Transverse colon (tissue), 4 donors: ENCODE results near the gene WNT2B. TPM values are rescaled to one million over a fixed set of nuclear protein-coding genes. Genes with fewer than 3 reads are reported as not detected.

ENCODE experiments used
- DNase-seq: peaks from one replicate; pipeline ENCODE4 v3.0.0-alpha.2; 2019
- H3K27ac ChIP-seq, 4 donors: fragments of 200-600 bp; sonication (generic); 2 replicates each; pipeline ENCODE4 v1.5.1; 2016 to 2018; ENCODE audit warnings: inconsistent platforms in 4 of 4
- H3K27me3 ChIP-seq: fragments of 200-600 bp; sonication (generic); 2 replicates; pipeline ENCODE4 v1.5.1; 2017; ENCODE audit warnings: inconsistent platforms
- H3K36me3 ChIP-seq, 4 donors: fragments of 200-600 bp; sonication (generic); 2 replicates each; pipeline ENCODE4 v1.5.1; 2017 to 2019; ENCODE audit warnings: inconsistent platforms in 4 of 4
- H3K4me1 ChIP-seq, 4 donors: fragments of 200-600 bp; sonication (generic); 2 replicates each; pipeline ENCODE4 v1.5.1; 2017 to 2020; ENCODE audit warnings: inconsistent platforms in 4 of 4
- H3K4me3 ChIP-seq, 4 donors: fragments of 200-600 bp; sonication (generic); 1 replicate in 1 of 4; 2 replicates in 3 of 4; pipeline versions ENCODE4 v1.5.1 to v1.6.1; 2017 to 2019; ENCODE audit warnings: inconsistent platforms in 4 of 4
- H3K9me3 ChIP-seq, 2 donors: fragments of 200-600 bp; sonication (generic); 2 replicates each; pipeline ENCODE4 v1.5.1; 2017 to 2019; ENCODE audit warnings: inconsistent platforms in 2 of 2
- CTCF ChIP-seq, 5 experiments: fragments of 200-600 bp in 3 of 5; fragments of 450-650 bp in 2 of 5; sonication (generic) in 3 of 5; IDR thresholded peaks; 1 replicate in 2 of 5; 2 replicates in 3 of 5; pipeline ENCODE4 v1.5.1; 2016 to 2017; ENCODE audit warnings: antibody characterized with exemption in 5 of 5, inconsistent platforms in 3 of 5, mild to moderate bottlenecking in 2 of 5, moderate library complexity in 1 of 5
- EP300 ChIP-seq: sonication (generic); formaldehyde crosslinking; IDR thresholded peaks from one replicate; pipeline ENCODE4 v1.6.1; 2017; ENCODE audit warnings: antibody characterized with exemption, low read depth
- POLR2A ChIP-seq: fragments of 450-650 bp; IDR thresholded peaks from one replicate; pipeline ENCODE4 v1.6.1; 2016; ENCODE audit warnings: antibody characterized with exemption, mild to moderate bottlenecking, moderate library complexity
- POLR2AphosphoS5 ChIP-seq, 3 donors: sonication (generic); formaldehyde crosslinking; IDR thresholded peaks; one replicate each; pipeline ENCODE4 v1.6.1; 2016; ENCODE audit warnings: antibody characterized with exemption in 3 of 3
- WGBS, 2 donors: methylation state at CpG; one replicate each; pipeline ENCODE4 v1.1.5; 2018; ENCODE audit warnings: low coverage in 1 of 2; 5-methylcytosine and 5-hydroxymethylcytosine counted together
- in situ Hi-C, 4 donors: fragments of 200-750 bp; cut with MboI; loops; one replicate each; pipeline versions ENCODE4 v1.15.0 to v1.15.1; 2017; ENCODE audit warnings: low sequenced_read_pairs in 3 of 4, low pct_ligation_motif_present in 1 of 4, low pct_unique_long_range_greater_than_20kb in 1 of 4
- intact Hi-C: fragments of 100-400 bp; cut with DNase I; formaldehyde crosslinking; loops from one replicate; pipeline ENCODE4 v1.15.1; 2023; ENCODE audit warnings: low total_unique reads
- total RNA-seq, 4 donors: library from RNA; depleted of rRNA; stranded (reverse); fragments of >200 nt; gene quantifications; one replicate each; pipeline ENCODE4 v1.1.0, GENCODE V29; 2016

The WNT2B gene
- total RNA-seq, 4 donors from 2014 or later: 7.9 to 17.3 (median 10.0) TPM

- DNase-seq: no peak
- Histone ChIP-seq H3K27me3 (peaks cover 6% of the 10 kb centered on the region), H3K4me1 (peaks cover 0 to 8% (median 3%) of the 10 kb centered on the region in 4 donors), H3K27ac (no peak overlapping the region), H3K9me3 (no peaks in the 10 kb centered on the region), H3K36me3 (no peaks in the 10 kb centered on the region), H3K4me3 (no peak overlapping the region)
- 93 to 100% methylated on average over 1 to 12 of the region's 12 CpGs for WGBS, 2 donors
- TF ChIP-seq EP300 (no peak), POLR2A (no peak), CTCF (IDR thresholded peaks at IDR 0.05) (no peak), POLR2AphosphoS5 (IDR thresholded peaks at IDR 0.05) (no peak)
- intact Hi-C loops: no loop called here
- in situ Hi-C loops: loop anchor here in 1 of 4 donors (25.0 kb wide), 1 partner anchor 97 kb away; the partner anchor contains the start of genes CAPZA1 and ST7L
Observed at GRCh38 chr1:112514901-112515300, 6.1 kb downstream of the WNT2B start.

- Histone ChIP-seq H3K27me3 (peaks cover under 1% of the 10 kb centered on the region), H3K27ac (no peak overlapping the region)
- 43 to 59% methylated on average over 2 of the region's 2 CpGs for WGBS, 2 donors
Observed at GRCh38 chr1:112515311-112516009, 6.7 kb downstream of the WNT2B start.

GRCh38 chr1:112516141-112516540 lies 7.4 kb downstream of the WNT2B start:
- H3K27me3 ChIP-seq: no peaks in the 10 kb centered on the region
- H3K4me3 ChIP-seq: no peak overlapping the region
- in situ Hi-C loops (loop anchor here in 1 of 4 donors (25.0 kb wide), 1 partner anchor 96 kb away; the partner anchor contains the start of genes CAPZA1 and ST7L), intact Hi-C loops (no loop called here)
- no peak for DNase-seq
- H3K27ac ChIP-seq: no peak overlapping the region
- no peaks in the 10 kb centered on the region for H3K36me3 ChIP-seq
- no peaks in the 10 kb centered on the region for H3K9me3 ChIP-seq
- no peak for TF ChIP-seq POLR2AphosphoS5 (IDR thresholded peaks at IDR 0.05)
- TF ChIP-seq CTCF (IDR thresholded peaks at IDR 0.05): no peak
- no peak for TF ChIP-seq EP300
- no peak for TF ChIP-seq POLR2A
- 95% methylated on average over 14 of the region's 14 CpGs; no CpG with 5 or more reads in 1 of the 2 donors for WGBS, 2 donors
- H3K4me1 ChIP-seq: peaks cover 0 to 8% (median 3%) of the 10 kb centered on the region in 4 donors

More at GRCh38 chr1:112515311-112516009, 6.7 kb downstream of the WNT2B start:
- no peak overlapping the region for H3K4me3 ChIP-seq
- DNase-seq: no peak
- in situ Hi-C loops: loop anchor here in 1 of 4 donors (25.0 kb wide), 1 partner anchor 97 kb away; the partner anchor contains the start of genes CAPZA1 and ST7L
- intact Hi-C loops: no loop called here
- no peaks in the 10 kb centered on the region for H3K36me3 ChIP-seq
- TF ChIP-seq CTCF (IDR thresholded peaks at IDR 0.05) (no peak), POLR2A (no peak), EP300 (no peak), POLR2AphosphoS5 (IDR thresholded peaks at IDR 0.05) (no peak)
- H3K9me3 ChIP-seq: no peaks in the 10 kb centered on the region
- peaks cover 0 to 8% (median 3%) of the 10 kb centered on the region in 4 donors for H3K4me1 ChIP-seq

GRCh38 chr1:112517231-112517630 lies 8.5 kb downstream of the WNT2B start:
- intact Hi-C loops: no loop called here
- in situ Hi-C loops: loop anchor here in 1 of 4 donors (25.0 kb wide), 1 partner anchor 95 kb away; the partner anchor contains the start of genes CAPZA1 and ST7L
- H3K27me3 ChIP-seq: no peaks in the 10 kb centered on the region
- H3K4me3 ChIP-seq: no peak overlapping the region
- no peak for DNase-seq
- WGBS, 2 donors: 95% methylated on average over 9 of the region's 9 CpGs; no CpG with 5 or more reads in 1 of the 2 donors
- H3K9me3 ChIP-seq: no peaks in the 10 kb centered on the region
- TF ChIP-seq CTCF (IDR thresholded peaks at IDR 0.05) (no peak), POLR2AphosphoS5 (IDR thresholded peaks at IDR 0.05) (no peak), EP300 (no peak), POLR2A (no peak)
- H3K36me3 ChIP-seq: no peaks in the 10 kb centered on the region
- no peak overlapping the region for H3K27ac ChIP-seq
- H3K4me1 ChIP-seq: peaks cover 0 to 8% (median 3%) of the 10 kb centered on the region in 4 donors
